Measurements from ENCODE around the gene C11orf16. TPM values are rescaled to one million over a fixed set of nuclear protein-coding genes. Genes with fewer than 3 reads are reported as not detected.
"Not testable (repeated sequence)": the region's sequence is repeated elsewhere in the genome, so short reads cannot be mapped to it uniquely, and the experiment has no call there.

C11orf16 gene
- total RNA-seq, 2 experiments from 2014 or later: not detected

DNA sequence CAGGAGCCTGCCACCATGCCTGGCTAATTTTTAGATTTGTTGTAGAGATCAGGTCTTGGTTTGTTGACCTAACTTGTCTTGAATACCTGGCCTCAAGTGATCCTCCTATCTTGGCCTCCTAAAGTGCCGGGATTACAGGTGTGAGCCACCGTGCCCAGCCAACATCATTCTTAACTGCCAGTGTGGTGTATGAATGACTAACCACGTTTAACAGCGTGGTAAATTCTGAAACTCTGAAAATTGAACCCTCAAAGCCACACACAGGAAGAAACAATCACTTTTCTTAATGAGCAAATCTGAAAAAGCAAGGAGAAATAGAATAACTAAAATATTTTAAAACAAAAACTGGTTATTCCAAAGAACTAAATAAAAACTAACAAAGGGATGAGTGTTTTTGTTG is 24.1 kb upstream of the C11orf16 start:
- ATAC-seq (peak; percentile 47), DNase-seq (peak; percentile 48)
- Mint-ChIP-seq H3K9me3 (ENCODE audit: low read depth) (no peaks in the 10 kb centered on the region), H3K27ac (no peak overlapping the region), H3K4me3 (no peak overlapping the region), H3K36me3 (peaks cover 41% of the 10 kb centered on the region), H3K27me3 (no peaks in the 10 kb centered on the region), H3K4me1 (peaks cover 35% of the 10 kb centered on the region)
- CTCF ChIA-PET: interaction anchor here (0.9 to 7.2 kb wide), 2 partner anchors 9 to 43 kb away, joined by 3 to 107 read pairs; partner anchors contain the start of gene AKIP1

DNA sequence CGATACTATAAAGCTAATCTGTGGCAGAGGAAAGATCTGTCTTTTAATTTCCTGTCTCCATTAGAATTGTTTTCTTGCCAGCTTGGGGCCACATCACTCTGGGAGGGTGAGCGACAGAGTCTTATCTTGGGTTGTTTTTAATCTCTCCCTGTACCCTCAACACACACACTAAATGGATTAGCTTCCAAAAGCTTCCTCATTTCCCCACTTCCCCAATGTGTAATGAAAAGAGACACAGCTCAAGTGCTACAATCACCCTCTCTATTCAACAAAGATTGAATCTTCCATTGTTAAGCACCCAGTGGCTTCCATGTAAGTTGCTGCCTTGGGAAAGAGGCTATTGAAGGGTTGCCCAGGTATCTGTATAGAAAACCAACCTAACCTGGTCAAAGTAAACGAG is 16.1 kb upstream of the C11orf16 start:
- Mint-ChIP-seq H3K4me3 (no peak overlapping the region), H3K36me3 (peaks cover 38% of the 10 kb centered on the region), H3K27me3 (peaks cover 6% of the 10 kb centered on the region), H3K27ac (no peak overlapping the region), H3K4me1 (peaks cover 4% of the 10 kb centered on the region), H3K9me3 (ENCODE audit: low read depth) (no peaks in the 10 kb centered on the region)
- ATAC-seq: no peak
- CTCF ChIA-PET: interaction anchor here (1.3 to 3.0 kb wide), 3 partner anchors 11 to 189 kb away, joined by 4 to 11 read pairs (median 5); no protein-coding TSS in a partner anchor
- no peak for DNase-seq

GRCh38 chr11:8947230-8947943 is 14.6 kb upstream of the C11orf16 start:
- ATAC-seq: no peak
- CTCF ChIA-PET: interaction anchor here (1.2 to 3.0 kb wide), 3 partner anchors 12 to 32 kb away, joined by 3 to 11 read pairs (median 4); no protein-coding TSS in a partner anchor
- Mint-ChIP-seq H3K4me1 (peaks cover 4% of the 10 kb centered on the region), H3K27me3 (peaks cover 17% of the 10 kb centered on the region), H3K27ac (no peak overlapping the region), H3K4me3 (no peak overlapping the region), H3K9me3 (ENCODE audit: low read depth) (no peaks in the 10 kb centered on the region), H3K36me3 (peaks cover 28% of the 10 kb centered on the region)
- no peak for DNase-seq

- CTCF ChIA-PET: interaction anchor here (0.5 kb wide), 1 partner anchor 1353 kb away, joined by 3 read pairs; no protein-coding TSS in a partner anchor
- H3K36me3 Mint-ChIP-seq: peaks cover 9% of the 10 kb centered on the region
- no peaks in the 10 kb centered on the region for H3K9me3 Mint-ChIP-seq (ENCODE audit: low read depth)
- H3K27me3 Mint-ChIP-seq: peaks cover 40% of the 10 kb centered on the region
- H3K27ac Mint-ChIP-seq: no peak within 1 kb of the TSS
- H3K4me3 Mint-ChIP-seq: no peak within 1 kb of the TSS
- DNase-seq (no peak), ATAC-seq (no peak)
- H3K4me1 Mint-ChIP-seq: peaks cover 3% of the 10 kb centered on the region
These were observed 9.8 kb upstream of the C11orf16 start, which contains the start of gene ASCL3 for GRCh38 chr11:8942518-8943066. Gene ASCL3, minus strand, starts transcription at chr11:8943016. Its CDS starts 4,855 bp downstream, at chr11:8938161.

GRCh38 chr11:8941341-8942103 is 8.8 kb upstream of the C11orf16 start:
- H3K9me3 Mint-ChIP-seq (ENCODE audit: low read depth): no peaks in the 10 kb centered on the region
- ATAC-seq: no peak
- no peak overlapping the region for H3K4me3 Mint-ChIP-seq
- H3K27ac Mint-ChIP-seq: no peak overlapping the region
- H3K36me3 Mint-ChIP-seq: peaks cover 3% of the 10 kb centered on the region
- CTCF ChIA-PET: no interaction called here
- no peak for DNase-seq
- peaks cover 40% of the 10 kb centered on the region for H3K27me3 Mint-ChIP-seq
- H3K4me1 Mint-ChIP-seq: peaks cover 7% of the 10 kb centered on the region

DNA sequence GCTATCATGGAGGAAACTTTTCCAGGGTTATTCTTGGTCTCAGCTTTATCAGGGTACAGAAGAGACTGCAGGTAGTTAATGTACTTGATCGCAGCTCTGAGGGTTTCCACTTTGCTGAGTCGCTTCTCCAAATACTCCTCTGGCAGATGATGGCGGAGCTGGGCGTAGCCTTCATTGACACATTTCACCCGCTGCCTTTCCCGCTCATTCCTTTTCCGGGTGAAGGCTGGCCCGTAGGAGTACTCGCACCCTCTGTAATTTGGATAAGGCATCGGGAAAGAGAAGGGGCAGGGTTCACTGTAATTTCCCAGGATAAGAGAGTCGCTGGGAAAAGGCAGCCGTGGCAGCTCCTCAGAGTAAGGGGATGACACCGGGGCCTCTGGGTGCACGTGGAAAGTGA is 4.9 kb upstream of the C11orf16 start:
- peaks cover 26% of the 10 kb centered on the region for H3K27me3 Mint-ChIP-seq
- no peak overlapping the region for H3K27ac Mint-ChIP-seq
- H3K4me1 Mint-ChIP-seq: peaks cover 7% of the 10 kb centered on the region
- CTCF ChIA-PET: interaction anchor here (0.9 to 1.4 kb wide), 2 partner anchors 22 to 200 kb away, joined by 3 to 5 read pairs; no protein-coding TSS in a partner anchor
- H3K4me3 Mint-ChIP-seq: no peak overlapping the region
- ATAC-seq (no peak), DNase-seq (no peak)
- H3K36me3 Mint-ChIP-seq: no peaks in the 10 kb centered on the region
- H3K9me3 Mint-ChIP-seq (ENCODE audit: low read depth): no peaks in the 10 kb centered on the region

- Mint-ChIP-seq H3K27ac (no peak overlapping the region), H3K27me3 (peaks cover 21% of the 10 kb centered on the region), H3K4me1 (peaks cover 7% of the 10 kb centered on the region), H3K9me3 (ENCODE audit: low read depth) (no peaks in the 10 kb centered on the region), H3K4me3 (no peak overlapping the region), H3K36me3 (no peaks in the 10 kb centered on the region)
- CTCF ChIA-PET: interaction anchor here (0.9 to 1.4 kb wide), 2 partner anchors 22 to 201 kb away, joined by 3 to 5 read pairs; no protein-coding TSS in a partner anchor
- ATAC-seq (peak; percentile 20), DNase-seq (no peak)
These were observed 4.4 kb upstream of the C11orf16 start for GRCh38 chr11:8937159-8937558.

- not testable (repeated sequence) for ATAC-seq; H3K4me3 Mint-ChIP-seq; H3K27ac Mint-ChIP-seq; H3K4me1 Mint-ChIP-seq; H3K9me3 Mint-ChIP-seq (ENCODE audit: low read depth); DNase-seq; H3K36me3 Mint-ChIP-seq; H3K27me3 Mint-ChIP-seq
- CTCF ChIA-PET: interaction anchor here (1.8 kb wide), 1 partner anchor 24 kb away, joined by 5 read pairs; no protein-coding TSS in a partner anchor
These were observed 3.0 kb upstream of the C11orf16 start for GRCh38 chr11:8935789-8936188.

DNA sequence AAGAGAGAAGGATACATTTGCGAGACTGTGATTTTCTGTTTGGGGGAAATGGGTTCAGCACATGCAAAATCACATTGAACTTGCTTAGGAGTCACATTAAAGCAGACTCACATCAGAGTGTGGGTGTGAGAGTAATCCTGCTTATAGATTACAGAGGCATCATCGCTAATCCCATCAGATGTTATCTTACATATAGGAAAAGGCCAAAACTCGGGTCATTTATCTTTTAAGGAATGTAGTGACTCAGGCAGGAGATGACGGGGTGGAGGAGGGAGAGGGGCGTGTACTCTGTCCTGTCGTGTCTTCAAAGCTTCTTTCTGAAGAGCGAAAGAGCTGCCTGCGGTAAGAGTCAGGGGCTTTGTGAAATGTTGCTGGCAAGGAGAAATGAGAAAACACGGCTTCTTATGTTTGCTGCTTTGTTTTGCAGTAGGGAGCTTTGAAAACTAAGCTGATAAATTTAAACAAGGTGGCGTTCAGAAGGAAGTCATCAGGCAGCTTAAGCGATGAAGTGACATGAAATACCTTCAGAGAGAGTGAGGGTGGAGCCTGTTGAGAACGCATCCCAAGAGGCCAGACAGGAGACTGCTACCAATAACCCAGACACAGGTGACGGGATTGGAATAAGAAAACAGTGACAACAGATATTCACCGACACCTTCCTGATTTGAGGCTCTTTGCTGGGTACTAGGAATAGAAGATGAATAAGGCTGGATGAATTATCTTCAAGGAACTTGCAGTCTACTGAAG is 2.2 kb upstream of the C11orf16 start:
- Mint-ChIP-seq H3K27me3 (peaks cover 3% of the 10 kb centered on the region), H3K36me3 (no peaks in the 10 kb centered on the region), H3K4me3 (no peak overlapping the region), H3K27ac (no peak overlapping the region), H3K4me1 (peaks cover 7% of the 10 kb centered on the region), H3K9me3 (ENCODE audit: low read depth) (no peaks in the 10 kb centered on the region)
- CTCF ChIA-PET: interaction anchor here (1.8 kb wide), 1 partner anchor 25 kb away, joined by 5 read pairs; no protein-coding TSS in a partner anchor
- DNase-seq (no peak), ATAC-seq (no peak)

DNA sequence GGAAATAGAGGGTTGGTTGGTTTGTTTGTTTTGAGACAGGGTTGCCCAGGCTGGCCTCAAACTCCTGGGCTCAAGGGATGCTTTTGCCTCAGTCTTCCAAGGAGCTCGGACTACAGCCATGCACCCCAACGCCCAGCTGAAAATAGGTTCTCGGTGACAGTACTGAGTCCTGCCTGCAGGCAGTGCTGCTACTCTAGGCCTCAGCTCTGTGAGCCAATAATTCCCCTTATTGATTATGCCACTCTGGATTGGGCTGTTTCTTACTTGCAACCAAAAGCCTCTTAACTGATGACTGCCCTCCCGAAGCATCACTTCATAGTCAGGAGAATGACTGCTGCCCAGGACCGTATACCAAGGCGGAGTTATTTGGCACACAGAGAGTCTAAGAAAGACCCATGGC is 1.2 kb upstream of the C11orf16 start:
- no peak for ATAC-seq
- Mint-ChIP-seq H3K27me3 (no peaks in the 10 kb centered on the region), H3K9me3 (ENCODE audit: low read depth) (no peaks in the 10 kb centered on the region), H3K36me3 (no peaks in the 10 kb centered on the region), H3K4me3 (no peak overlapping the region), H3K27ac (no peak overlapping the region), H3K4me1 (peaks cover 7% of the 10 kb centered on the region)
- CTCF ChIA-PET: no interaction called here
- DNase-seq: no peak

- no peaks in the 10 kb centered on the region for H3K27me3 Mint-ChIP-seq
- DNase-seq (no peak), ATAC-seq (no peak)
- CTCF ChIA-PET: interaction anchor here (1.4 to 2.0 kb wide), 2 partner anchors 12 to 29 kb away, joined by 3 to 4 read pairs; no protein-coding TSS in a partner anchor
- no peaks in the 10 kb centered on the region for H3K4me1 Mint-ChIP-seq
- H3K36me3 Mint-ChIP-seq: no peaks in the 10 kb centered on the region
- no peak overlapping the region for H3K27ac Mint-ChIP-seq
- H3K9me3 Mint-ChIP-seq (ENCODE audit: low read depth): no peaks in the 10 kb centered on the region
- no peak overlapping the region for H3K4me3 Mint-ChIP-seq
These were observed 2.1 kb downstream of the C11orf16 start for GRCh38 chr11:8930456-8931175.

- Mint-ChIP-seq H3K4me1 (no peaks in the 10 kb centered on the region), H3K27me3 (no peaks in the 10 kb centered on the region), H3K4me3 (no peak overlapping the region), H3K27ac (no peak overlapping the region), H3K9me3 (ENCODE audit: low read depth) (no peaks in the 10 kb centered on the region), H3K36me3 (no peaks in the 10 kb centered on the region)
- ATAC-seq: no peak
- CTCF ChIA-PET: interaction anchor here (2.0 kb wide), 1 partner anchor 30 kb away, joined by 4 read pairs; no protein-coding TSS in a partner anchor
- DNase-seq: no peak
These were observed 3.6 kb downstream of the C11orf16 start for GRCh38 chr11:8928981-8929615.
